GM15510 (cell line): ENCODE results near the gene DHRS3.

ENCODE experiments used
- POLR2A ChIP-seq: IDR thresholded peaks from 3 replicates; pipeline ENCODE4 v1.6.1; 2011; ENCODE audit warnings: borderline replicate concordance; ENCODE audit not compliant: insufficient read length; ENCODE audit errors: extremely low read depth

The DHRS3 gene

DNA sequence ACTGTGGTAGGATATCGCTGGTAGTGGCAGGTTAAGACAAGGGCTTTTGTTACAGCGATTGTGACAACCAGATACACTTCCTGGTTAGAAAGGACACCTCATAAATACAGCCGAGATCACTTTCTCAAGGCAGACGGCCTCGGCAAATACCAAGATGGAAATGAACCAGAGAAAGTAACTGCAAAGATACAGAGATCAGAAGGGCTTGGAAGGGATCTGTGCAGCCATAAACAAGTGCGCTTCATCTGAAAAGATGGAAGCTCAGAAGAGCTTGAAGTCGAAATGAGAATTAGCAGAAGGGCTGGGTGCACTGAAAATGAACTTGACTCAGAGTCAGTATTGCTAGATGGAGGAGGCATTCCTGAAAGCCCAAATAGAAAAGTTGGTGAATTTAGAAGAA is 7.1 kb downstream of the DHRS3 start:
- TF ChIP-seq POLR2A = no peak

DNA sequence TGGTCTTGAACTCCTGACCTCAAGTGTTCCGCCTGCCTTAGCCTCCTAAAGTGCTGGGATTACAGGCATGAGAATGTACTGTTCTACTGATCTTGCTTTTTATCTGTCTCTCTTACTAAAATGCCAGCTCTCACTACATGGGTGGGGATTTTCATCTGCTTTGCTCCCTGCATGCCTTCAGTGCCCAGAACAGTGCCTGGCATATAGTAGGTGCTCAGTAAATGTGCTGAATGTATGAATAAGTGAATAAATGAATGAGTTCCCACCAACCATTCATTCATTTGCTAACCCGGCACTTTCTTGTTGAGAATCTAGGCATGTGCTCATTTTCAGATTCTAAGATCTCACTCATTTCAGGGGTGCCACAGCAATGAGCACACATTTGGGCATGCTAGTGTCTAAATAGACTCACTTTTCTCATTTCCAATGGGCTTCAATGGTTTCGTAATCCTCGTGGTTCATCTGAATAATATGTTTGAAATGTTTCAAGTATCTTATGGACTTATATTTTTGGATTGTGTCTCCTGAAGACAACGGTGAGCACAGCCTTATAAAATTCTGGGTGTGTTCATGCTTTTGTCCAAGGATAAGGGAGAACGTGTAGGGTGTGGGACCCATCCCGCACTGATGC is 7.6 kb downstream of the DHRS3 start:
- no peak for TF ChIP-seq POLR2A

DNA sequence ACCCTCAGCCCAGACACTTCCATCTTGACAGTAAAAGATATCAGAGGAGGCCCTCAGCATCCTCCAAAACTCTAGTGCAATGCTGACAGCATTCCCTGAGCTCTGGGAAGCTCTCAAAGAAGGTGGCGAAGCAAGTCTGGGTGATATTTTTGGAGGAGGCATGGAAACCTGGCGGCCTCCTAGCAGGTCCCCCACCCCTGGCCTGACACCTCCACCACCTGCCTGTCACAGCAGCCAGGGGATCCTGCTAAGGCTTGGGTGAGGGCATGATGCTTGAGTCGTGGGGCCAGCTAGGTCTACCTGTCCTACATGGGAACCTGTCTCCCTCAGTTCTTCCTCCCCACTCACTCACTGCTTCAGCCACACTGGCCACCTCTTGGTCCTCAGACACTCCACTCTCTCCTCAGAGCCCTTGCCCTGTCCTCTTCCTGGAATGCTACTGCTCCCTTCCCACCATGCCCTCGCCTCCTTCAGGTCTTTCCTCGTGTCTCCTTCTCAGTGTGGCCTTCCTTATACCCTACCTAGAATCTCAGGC is 8.5 kb downstream of the DHRS3 start:
- no peak for TF ChIP-seq POLR2A

DNA sequence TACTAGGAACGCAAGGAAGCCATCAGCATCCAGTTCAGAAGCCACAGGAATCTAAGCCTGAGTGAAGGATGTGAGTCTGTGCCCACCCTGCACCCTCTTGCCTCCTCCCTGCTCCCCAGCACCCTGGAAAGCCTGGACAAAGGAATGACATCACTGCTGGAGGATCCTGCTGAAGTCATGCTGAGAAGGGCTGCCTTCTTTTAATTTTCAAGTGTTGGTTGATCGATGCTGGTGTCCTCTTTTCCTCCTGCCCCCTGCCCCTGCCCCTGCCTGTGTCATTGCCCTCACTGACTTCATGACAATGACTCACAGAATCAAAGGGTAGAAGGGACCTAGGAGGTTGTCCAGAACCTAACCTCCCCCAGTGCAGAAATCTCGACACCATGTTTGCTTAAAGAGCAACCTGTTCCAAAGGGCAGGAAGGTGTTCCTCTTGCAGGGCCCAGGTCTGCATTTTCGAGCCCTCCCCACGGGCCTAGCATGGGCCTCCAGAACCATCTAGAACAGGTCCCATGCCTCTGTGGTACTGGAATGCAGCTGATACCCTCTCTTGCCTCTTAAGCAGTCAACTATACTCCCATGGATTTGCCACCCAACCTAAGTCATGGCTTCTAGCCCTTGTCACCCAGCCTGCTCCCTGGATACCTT is 9.6 kb downstream of the DHRS3 start:
- no peak for TF ChIP-seq POLR2A

DNA sequence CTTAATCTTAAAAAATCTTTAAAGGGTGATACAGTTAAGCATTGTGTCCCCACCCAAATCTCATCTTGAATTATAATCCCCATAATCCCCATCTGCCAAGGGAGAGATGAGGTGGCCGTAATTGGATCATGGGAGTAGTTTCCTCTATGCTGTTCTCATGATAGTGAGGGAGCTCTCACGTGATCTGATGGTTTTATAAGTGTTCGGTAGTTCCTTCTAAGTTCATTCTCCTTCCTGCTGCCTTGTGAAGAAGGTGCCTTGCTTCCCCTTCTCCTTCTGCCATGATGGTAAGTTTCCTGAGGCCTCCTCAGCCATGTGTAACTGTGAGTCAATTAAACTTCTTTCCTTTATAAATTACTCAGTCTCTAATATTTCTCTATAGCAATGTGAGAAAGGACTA is 10.7 kb downstream of the DHRS3 start:
- no peak for TF ChIP-seq POLR2A

DNA sequence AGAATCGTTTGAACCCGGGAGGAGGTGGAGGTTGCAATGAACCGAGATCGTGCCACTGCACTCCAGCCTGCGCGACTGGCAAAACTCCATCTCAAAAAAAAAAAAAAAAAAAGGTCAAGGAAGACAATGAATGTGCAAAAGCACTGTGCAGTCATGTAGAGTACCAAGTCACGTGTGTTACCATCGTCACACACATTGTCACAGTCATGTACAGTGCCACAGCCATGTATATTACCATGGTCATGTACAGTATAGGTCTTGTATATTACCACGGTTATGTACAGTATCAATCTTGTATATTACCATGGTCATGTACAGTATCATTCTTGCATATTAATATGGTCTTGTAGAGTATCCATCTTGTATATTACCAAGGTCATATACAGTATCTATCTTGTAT is 13.0 kb downstream of the DHRS3 start:
- no peak for TF ChIP-seq POLR2A

DNA sequence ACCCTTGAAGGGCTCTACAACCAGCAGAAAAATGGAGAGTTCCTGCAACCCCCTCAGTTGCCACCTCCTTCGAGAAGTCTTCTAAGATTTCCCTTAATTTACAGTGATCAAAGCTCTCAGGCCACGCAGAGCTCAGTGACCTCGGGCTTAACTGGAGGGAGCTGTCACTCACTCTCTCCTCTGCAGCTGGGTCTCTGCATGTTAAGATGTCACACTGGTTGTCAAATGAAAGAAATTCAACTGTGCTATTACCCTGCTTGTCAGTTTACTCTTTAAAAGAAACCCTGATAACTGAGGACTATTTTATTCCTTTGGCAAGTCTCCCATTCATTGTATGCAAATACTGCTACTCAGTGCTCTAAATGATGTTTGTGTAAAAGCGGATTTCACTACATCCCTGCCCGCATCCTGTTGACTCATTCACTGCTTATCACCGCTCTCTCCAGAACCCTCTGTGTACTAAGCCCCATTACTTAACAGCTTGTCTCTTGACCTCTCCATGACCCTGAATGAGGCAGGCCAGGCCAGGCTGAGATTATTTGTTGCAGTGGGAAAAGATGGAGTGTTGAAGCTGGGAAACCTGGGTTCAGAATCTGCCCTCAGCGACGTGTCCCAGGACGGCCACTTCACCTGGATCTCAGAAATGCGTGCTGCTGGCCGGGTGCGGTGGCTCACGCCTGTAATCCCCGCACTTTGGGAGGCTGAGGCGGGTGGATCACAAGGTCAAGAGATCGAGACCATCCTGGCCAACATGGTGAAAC is 13.7 kb downstream of the DHRS3 start:
- TF ChIP-seq POLR2A = no peak

DNA sequence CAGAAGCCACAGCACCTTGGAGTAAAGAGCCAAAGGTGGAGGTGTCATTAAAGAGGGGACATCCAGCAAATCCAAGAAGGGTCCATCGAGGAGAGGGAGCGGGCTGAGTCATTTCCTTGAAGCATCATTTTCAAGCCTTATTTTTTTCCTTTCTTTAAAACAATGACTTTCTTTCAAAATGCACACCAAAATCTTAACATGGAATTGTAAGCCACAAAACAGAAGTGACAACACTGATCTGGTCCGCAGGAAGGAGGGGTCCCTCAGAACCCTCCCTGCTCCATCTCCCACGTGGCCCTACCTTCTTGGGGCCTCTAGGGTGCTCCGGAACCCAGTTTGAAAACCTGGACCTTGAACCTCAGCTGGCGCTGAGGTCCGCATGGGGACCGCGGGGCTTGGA is 14.8 kb downstream of the DHRS3 start:
- TF ChIP-seq POLR2A = no peak

DNA sequence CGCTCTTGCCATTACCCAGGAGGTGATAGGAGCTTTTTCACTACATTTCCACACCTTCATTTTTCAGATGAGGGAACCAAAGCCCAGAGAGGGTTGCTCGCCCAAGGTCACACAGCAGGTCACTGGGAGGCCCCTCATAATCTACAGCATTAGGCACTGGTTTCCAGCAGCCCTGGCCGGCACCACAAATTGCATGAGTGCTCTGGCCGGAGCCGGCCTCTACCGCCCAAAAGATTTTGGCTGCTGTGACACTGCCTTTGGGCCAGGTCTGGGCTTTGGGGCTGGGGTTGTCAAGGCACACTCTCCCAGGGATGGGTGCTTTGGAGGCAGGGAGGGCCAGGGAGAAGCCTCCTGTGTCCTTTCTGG is 15.4 kb downstream of the DHRS3 start:
- TF ChIP-seq POLR2A = no peak

DNA sequence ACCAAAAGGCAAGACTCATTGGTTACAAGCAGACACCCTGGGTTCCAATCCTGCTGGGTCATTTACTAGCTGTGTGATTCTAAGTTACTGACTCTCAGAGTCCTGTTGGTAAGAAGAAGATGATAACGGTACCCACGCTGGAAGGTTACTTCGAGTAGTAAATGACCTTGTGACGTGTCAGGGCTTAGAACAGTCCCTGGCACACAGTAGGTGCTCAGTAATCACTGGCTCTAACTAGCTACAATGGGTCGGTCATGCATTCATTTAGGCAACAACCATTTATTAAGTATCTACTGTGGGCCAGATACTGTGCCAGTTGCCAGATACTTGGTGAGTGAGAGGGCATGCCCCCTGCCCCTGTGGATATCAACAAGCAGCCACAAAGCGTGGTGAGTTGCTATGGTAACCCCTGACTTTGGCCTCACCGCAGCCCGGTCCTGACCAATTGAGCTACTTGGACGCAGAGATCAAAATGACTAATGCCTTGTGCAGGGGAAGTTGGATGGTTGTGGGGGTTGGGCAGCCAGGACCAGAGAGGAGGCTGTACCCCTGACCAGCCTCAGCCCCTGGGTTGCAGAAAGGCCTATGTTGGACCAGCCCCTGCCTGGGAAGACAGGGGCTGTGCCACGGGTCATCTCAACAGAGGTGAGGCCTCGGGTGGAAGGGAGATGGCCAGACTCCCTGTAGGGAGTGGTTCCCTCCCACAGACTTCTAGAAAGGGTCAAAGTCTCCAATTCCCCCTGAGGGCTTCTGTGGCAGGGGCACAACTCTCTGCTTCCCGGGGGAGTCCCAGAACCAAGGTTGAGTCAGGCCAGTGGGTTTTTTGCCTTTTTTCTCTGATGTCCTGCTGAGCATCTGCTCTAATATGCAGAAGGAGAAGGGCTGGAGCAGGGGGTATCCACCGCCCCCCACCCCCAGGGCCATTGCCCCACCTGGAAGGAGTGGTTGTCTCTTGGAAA is 16.0 kb downstream of the DHRS3 start:
- no peak for TF ChIP-seq POLR2A

DNA sequence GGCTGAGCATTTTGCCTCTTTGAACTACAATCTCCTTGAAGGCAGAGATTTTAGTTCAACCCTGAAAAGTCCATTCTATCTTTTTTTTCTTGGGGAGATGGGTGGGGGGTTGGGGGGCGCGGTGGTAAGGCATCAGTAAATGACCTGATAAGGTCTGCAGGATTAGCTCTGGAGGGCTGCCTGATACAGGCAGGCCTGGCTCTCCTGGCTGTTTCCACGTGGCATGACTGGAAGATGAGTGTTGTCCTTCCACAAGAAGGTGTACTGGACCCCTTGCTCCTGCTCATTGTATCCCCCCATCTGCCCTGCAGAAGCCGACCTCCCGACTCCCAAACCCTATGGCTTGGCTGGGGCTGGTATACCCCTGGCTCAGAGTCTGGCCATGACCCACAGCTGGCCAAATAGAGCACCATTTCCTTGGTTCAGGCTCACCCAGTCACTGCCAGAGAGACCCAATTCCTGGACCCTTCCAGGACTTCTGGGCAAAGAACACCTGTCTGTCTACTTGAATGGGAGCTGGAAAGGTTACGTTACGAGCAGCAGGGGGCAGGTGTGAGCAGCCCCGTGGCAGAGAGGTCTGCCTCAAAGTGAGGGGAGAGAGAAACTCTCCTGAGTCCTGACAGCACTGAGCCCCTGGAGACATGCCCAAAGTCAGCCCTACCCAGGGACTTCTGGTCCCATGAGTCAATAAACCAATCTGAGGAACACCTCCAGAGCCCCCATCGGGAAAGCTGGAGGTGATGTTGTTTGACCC is 17.0 kb downstream of the DHRS3 start:
- TF ChIP-seq POLR2A = no peak

DNA sequence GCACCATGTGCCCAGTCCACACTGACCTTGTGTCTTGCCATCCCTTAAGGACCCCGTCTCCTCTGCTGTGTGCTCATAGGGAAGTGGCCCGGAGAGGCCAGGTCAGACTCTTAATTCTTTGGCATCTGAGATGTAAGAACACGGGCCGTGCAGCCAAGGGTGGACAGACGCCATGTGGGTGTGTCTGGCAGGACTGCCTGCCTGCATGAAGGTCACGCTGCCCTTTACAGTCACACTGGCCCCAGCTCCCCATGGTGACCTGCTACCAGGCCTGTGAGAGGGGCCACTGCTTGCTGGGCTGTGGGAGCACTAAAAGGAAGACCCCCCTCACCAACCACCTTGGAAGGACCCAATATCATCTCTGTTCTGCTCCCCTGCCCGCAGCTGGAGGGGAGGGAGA is 17.7 kb downstream of the DHRS3 start:
- no peak for TF ChIP-seq POLR2A

DNA sequence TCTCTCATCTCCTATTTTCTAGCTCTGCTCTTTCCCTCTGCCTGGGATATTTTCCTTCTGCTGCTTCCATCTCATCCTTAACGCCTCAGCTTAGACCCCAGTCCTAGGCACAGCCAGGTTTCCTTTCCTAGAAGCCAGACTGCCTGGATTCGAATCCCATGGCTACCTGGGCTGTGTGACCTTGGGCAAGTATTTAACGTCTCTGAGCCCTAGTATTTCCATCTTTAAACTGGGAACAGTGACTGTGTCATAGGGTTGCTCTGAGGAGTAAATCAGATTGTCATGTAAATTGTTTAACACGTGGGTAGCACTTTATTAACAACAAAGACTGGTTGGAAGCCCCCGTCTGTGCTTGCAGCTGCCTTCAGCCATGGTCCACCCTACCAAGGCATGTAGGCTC is 18.4 kb downstream of the DHRS3 start:
- no peak for TF ChIP-seq POLR2A

DNA sequence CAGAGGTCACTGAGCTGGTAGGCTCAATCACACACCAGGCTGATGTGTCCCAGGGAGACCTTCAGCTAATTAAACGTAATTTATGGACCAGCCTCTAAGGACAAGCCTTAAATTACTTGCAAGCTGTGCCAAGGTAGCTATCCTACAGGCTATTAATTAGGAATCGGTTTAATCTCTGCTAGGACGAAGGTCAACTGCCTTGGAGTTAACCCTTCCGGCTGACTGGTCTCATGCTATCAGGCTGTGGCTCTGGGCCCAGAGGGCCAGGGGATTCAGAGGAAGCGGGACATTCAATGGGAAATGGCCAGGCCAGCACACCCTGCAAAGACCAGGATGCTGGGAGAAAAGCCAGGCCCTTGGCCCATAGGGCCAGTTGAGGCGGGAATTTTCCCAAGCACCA is 19.0 kb downstream of the DHRS3 start:
- no peak for TF ChIP-seq POLR2A

DNA sequence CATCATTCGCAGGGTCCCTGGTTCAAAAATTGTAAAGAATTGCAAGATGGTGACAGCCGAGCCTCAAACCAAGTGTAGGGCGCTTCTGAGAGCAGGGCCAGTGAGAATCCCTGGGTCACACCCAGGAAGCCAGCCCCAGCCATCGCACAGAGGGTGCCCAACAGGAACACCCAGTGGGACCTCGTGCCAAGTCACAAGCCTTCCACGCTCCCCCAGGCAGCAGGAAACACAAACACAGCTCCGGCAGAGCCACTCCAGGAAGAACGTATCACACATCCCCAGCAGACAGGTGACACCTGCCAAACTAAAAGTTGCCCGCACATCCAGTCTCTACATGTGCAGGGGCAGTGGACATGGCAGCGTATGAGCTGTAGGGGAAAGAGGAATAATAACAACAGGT is 20.2 kb downstream of the DHRS3 start:
- no peak for TF ChIP-seq POLR2A
